Stimulated activated CD8-positive, alpha-beta memory T cell treated with anti-CD3 and anti-CD28 coated beads, Interleukin-12 subunit alpha, Interleukin-12 subunit beta, amount 100 ng/mL, for 4 hours (primary cell): Measurements from ENCODE around the gene CREBBP.

Experiments used
- DNase-seq: peaks from one replicate; pipeline ENCODE4 v3.0.0-alpha.2; 2020; ENCODE audit warnings: low read depth

Gene CREBBP

DNA sequence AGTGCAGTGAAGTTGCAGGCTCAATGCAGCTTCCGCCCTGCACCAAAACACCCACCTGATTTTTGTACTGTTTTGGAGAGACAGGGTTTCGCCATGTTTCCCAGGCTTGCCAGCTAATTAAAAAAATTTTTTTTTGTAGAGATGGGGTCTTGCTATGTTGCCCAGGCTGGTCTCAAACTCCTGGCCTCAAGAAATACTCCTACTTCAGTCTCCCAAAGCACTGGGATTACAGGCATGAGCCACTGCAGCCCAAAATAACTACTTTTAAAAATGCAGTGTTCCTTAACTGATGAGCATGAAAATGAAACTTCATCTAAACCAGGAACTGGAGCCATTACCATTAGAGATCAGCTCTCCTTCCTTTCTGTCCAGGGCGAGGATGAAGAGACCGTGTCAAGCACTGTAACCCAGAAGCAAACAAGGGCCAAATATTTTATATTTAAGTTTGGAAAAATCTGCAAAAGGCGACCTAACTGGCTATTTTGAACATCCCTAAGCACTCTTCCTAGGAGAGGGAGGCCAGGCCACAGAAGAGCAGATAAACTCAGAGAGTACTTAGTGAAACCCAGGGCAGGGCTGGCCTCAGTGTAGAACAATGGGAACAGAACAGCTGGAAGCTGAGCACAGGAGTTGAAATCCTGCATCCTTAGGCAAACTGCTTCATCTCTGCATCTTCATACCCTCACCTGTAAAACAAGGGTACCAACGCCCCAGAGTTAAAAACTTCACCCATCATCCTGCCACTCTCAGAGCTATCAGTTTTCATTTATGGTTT lies 24.0 kb downstream of the CREBBP start:
- no peak for DNase-seq

DNA sequence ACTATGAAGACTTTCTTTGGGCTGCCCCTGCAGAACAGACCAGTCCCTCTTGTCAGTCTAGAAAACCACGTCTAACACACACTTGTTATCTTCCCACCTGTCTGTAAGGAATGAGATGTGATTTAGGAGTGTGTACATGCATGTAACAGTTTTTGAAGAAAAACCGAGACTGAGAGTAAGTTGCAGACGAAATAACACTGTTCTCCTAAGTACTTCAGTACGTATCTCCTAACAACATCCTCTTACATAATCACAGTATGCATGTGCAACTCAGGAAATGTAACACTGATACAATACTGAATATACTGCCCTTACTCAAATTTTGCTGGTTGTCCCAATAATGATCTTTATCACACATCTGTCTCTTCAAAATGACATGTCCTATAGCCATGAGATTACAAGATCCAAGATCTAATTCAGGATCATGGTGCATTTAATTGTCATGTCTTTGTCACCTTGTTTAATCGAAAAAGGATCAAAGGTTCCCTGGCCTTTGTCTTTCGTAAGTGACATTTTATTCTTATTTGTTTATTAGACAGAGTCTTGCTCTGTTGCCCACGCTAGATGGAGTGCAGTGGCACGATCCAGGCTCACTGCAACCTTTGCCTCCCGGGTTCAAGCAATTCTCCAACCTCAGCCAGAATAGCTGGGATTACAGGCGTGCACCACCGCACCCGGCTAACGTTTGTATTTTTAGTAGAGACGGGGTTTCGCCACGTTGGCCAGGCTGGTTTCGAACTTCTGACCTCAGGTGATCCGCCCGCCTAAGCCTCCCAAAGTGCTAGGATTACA lies 25.6 kb downstream of the CREBBP start:
- DNase-seq: no peak

DNA sequence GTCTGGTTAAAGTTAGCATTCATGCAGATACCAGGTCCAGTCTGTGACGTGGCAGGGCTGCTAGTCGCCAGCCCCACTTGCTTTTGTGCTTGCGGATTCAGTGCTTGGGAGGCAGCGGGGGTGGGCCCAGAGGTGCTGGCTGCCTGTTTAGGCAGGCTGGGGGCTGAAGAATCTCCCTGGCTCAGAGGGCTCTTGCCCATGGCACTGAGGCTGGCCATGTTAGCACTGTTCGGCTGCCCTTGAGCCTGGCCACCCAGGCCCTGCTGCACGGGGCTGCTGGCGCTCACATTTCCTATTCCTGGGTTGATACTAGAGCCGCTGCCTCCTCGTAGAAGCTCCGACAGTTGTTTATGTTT lies 30.0 kb downstream of the CREBBP start:
- no peak for DNase-seq

DNA sequence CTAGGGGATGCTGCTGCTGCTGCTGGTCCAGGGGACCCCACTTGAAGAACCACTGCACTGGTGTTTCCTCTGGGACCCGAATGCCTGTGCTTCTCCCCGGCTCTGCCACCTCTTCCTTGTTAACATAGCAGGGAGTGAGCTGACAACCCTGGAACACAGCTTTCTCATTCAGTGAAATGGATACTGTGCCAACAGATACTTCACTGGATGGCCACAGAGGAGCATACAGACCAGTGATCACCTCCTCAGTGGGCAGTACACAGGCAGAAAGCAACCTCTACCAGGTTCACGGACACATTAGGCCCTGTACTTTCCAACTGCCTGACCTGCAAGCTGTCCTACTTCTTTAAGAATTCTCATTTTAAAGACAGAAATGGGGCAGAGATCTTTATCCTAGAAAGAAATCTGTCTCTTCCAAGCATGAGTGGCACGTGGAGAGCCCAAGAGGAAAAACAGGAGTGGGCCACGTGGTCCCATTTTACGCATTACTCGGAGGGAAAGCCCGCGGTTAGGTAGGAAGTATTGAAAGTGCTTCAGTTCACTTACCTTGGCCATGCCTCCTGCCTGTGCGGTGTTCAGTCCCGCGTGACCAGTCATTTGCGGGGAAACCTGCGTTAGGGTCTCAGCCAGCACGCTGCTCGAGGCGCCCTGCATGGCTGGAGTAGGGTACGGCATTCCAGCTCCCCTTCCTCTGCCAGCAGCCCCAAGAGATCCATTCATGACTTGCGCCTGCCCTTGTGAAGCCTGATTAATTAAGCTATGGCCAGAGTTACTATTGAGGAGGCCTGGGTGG lies 30.6 kb downstream of the CREBBP start:
- no peak for DNase-seq

DNA sequence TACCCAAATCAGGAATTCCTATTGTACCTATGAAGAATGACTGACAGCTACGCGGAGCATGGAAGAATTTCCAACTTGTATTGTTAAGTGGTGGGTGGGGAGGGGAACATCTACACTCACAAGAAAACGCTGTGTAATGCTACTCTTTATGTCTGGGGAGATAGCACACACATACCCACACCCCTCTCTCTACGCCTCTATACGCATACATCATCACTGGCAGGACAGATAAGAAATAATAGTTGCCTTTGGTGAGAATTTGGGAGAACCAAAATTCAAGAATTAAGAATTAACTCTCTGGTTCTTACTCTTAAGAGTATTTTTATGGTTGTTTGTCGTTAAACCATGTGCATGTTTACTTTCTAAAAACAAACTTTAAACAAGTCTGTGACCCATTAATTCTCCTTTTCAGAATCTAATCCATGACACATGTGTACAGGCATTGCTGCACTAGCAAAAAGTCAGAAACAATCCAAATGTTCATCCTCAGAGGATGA lies 33.9 kb downstream of the CREBBP start:
- no peak for DNase-seq

- no peak for DNase-seq
Measured at GRCh38 chr16:3846087-3846486, 34.4 kb downstream of the CREBBP start.

GRCh38 chr16:3842994-3843393 lies 37.5 kb downstream of the CREBBP start:
- DNase-seq: no peak

GRCh38 chr16:3841729-3842508 lies 38.6 kb downstream of the CREBBP start:
- DNase-seq: no peak

GRCh38 chr16:3839402-3840184 lies 40.9 kb downstream of the CREBBP start:
- DNase-seq: no peak

DNA sequence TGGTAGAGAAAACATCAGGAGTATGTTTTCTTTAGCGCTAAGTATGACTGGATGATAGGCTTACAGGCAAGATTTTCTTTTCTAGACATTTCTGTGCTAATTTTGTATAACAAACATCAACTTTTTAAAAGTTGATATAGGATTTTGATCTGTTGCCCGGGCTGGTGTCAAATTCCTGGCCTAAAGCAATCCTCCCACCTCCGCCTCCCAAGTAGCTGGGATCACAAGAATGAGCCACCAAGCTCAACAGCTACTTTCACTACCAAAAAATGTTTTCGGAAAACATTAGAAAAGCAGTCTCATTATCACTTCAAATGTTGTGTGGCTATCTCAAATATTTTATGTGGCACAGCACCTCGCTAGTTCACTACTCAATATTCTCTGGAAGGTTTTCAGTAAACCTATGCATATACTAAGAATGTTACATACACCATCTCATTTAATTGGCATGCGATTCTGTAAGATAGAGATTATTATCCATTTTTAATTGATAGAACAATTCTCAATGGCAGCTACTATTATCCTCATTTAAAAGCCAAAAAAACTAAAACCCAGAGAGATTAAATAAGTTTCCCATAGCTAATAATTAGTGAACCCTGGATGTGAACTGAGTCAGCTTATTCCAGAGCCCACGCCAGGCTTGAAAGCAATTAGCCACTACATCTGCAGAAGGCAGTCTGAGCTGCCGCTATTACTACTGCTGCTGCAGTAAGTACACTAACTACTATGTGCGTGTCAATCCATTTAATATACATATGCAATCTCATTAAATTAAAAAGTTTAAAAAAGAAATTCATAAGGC lies 41.7 kb downstream of the CREBBP start:
- DNase-seq: no peak

GRCh38 chr16:3837851-3838586 lies 42.5 kb downstream of the CREBBP start:
- no peak for DNase-seq

DNA sequence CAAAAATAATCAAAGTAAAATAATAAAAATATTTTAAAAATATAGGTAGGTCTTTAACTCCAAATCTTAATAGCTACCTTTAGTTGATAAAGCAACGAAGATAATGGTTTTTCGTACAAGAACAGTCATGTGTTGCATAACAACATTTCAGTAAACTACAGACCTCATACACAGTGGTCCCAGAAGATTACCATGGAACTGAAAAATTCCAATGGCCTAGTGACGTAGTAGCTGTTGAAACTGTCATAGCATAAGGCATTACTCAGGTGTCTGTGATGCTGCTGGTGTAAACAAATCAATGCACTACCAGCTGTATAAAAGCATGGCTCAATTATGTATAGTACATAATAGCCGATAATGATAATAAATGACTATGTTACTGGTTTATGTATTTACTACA lies 43.9 kb downstream of the CREBBP start:
- DNase-seq: no peak

- DNase-seq: no peak
Measured at GRCh38 chr16:3835089-3835602, 45.4 kb downstream of the CREBBP start.

- DNase-seq: no peak
Measured at GRCh38 chr16:3832668-3833067, 47.8 kb downstream of the CREBBP start.

- no peak for DNase-seq
Measured at GRCh38 chr16:3830625-3831254, 49.8 kb downstream of the CREBBP start.

DNA sequence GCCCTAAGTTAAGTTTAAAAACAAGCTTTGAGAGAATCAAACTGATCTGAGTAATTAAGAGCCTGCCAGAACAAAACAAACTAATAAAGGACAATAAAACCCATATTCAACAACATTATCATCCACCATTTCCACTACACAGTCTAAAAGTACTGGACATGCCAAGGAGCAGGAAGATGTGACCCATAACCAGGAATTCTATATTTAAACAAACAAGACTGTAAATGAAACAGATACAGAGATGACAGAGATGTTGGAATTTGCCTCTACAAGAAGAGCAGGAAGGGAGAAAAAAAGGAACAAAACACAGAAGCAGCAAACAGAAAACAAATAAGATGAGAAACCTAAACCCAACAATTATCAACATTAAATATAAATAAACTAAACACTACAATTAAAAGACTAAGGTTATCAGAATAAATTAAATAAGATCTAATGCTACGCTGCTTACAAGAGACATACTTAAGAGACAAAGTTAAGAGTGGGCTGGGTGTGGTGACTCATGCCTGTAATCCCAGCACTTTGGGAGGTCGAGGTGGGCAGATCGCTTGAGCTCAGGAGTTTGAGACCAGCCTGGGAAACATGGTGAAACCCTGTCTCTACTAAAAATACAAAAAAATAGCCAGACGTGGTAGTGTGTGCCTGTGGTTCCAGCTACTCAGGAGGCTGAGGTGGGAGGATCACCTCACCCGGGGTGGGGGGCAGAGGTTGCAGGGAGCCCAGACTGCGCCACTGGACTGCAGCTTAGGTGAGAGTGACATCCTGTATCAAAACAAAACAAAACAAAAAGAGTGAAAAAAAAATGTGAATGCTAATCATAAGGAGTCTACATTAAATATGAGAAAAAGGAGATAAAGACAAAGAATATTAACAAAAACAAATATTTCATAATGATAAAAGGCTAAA lies 50.6 kb downstream of the CREBBP start:
- DNase-seq: no peak

GRCh38 chr16:3825940-3826339 lies 54.6 kb downstream of the CREBBP start:
- DNase-seq: no peak

GRCh38 chr16:3825103-3825502 lies 55.4 kb downstream of the CREBBP start:
- no peak for DNase-seq
